ENCODE results near the gene SH3GL2. TPM values are rescaled to one million over a fixed set of nuclear protein-coding genes. Genes with fewer than 3 reads are reported as not detected.

Gene SH3GL2
- total and polyA plus RNA-seq, 10 donors: 0.02 TPM; not detected in 9

DNA sequence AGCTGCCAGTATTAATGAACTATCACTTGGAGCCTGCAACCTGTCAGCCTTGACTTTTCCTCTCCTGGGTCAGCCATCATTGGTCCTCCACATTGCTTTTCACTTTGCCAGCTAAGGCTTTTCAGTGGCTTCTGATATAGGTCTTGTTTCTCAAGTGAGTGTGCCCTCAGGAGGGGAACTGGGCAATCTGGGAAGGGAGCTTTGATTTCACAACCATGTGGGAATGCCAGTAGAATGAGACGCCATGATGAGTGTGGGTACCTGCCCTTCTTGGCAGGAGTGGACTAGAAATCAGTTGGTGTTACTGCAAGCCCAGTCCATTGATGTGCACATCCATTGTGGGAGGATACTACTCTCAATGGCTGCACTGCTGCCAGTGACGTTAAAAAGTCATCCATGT, 54.1 kb downstream of the SH3GL2 start:
- 36 to 84% (median 61%) methylated on average over 2 of the region's 2 CpGs for WGBS, 5 donors
- Histone ChIP-seq H3K27ac (no peak overlapping the region), H3K4me1 (no peaks in the 10 kb centered on the region), H3K36me3 (no peaks in the 10 kb centered on the region), H3K4me3 (no peak overlapping the region), H3K9me3 (peaks cover 0 to 8% (median 0%) of the 10 kb centered on the region in 8 donors), H3K27me3 (replicated peaks in 1 of 7) (no peaks in the 10 kb centered on the region)
- TF ChIP-seq, protein P1, sequence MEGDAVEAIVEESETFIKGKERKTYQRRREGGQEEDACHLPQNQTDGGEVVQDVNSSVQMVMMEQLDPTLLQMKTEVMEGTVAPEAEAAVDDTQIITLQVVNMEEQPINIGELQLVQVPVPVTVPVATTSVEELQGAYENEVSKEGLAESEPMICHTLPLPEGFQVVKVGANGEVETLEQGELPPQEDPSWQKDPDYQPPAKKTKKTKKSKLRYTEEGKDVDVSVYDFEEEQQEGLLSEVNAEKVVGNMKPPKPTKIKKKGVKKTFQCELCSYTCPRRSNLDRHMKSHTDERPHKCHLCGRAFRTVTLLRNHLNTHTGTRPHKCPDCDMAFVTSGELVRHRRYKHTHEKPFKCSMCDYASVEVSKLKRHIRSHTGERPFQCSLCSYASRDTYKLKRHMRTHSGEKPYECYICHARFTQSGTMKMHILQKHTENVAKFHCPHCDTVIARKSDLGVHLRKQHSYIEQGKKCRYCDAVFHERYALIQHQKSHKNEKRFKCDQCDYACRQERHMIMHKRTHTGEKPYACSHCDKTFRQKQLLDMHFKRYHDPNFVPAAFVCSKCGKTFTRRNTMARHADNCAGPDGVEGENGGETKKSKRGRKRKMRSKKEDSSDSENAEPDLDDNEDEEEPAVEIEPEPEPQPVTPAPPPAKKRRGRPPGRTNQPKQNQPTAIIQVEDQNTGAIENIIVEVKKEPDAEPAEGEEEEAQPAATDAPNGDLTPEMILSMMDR (IDR thresholded peaks at IDR 0.05 in 8 of 11, conservative IDR thresholded peaks at IDR 0.05 in 3 of 11): no peak
- TF ChIP-seq POLR2AphosphoS5 (IDR thresholded peaks at IDR 0.05) (no peak), POLR2A (IDR thresholded peaks at IDR 0.05) (no peak)
- DNase-seq: no peak
- intact Hi-C loops (cut with DNase I; ENCODE audit: low total_unique reads): no loop called here

DNA sequence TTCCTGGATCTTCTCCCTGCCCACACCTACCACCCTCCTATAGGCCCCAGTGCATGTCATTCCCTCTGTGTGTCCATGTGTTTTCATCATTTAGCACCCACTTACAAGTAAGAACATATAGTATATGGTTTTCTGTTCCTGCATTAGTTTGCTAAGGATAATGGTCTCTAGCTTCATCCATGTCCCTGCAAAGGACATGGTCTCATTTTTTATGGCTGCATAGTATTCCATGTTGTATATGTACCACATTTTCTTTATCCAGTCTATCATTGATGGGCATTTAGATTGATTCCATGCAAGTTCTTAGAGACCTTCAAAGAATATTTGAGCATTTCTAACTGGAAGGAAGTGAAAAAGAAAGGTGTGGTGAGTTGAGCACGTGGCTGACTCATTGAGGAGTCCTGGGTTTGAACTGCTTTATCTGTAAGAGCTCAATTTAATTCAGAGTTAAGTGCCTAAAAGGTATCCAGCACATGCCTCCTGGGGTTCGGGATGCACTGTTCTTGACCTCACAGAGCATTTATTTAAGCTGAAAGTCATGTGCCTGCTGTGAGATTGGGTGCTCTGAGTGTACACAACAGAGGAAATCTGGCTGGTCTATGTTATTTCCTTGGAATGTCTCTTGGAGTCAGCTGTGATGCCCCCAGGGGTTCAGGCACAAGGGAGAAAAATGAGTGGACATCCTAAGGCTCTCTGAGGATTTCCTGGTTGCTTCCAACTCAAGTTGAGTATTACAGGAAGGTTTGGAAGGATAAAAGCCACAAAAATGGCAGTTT, 56.4 kb downstream of the SH3GL2 start:
- TF ChIP-seq, protein P1 (IDR thresholded peaks at IDR 0.05 in 8 of 11, conservative IDR thresholded peaks at IDR 0.05 in 3 of 11): no peak
- TF ChIP-seq POLR2AphosphoS5 (IDR thresholded peaks at IDR 0.05) (no peak), POLR2A (IDR thresholded peaks at IDR 0.05) (no peak)
- no peak for DNase-seq
- no peak overlapping the region for H3K4me3 ChIP-seq
- 43 to 60% (median 55%) methylated on average over 2 of the region's 2 CpGs for WGBS, 5 donors
- no peaks in the 10 kb centered on the region for H3K4me1 ChIP-seq
- H3K27ac ChIP-seq: no peak overlapping the region
- peaks cover 0 to 8% (median 0%) of the 10 kb centered on the region in 8 donors for H3K9me3 ChIP-seq
- intact Hi-C loops (cut with DNase I; ENCODE audit: low total_unique reads): no loop called here
- no peaks in the 10 kb centered on the region for H3K27me3 ChIP-seq (replicated peaks in 1 of 7)
- H3K36me3 ChIP-seq: no peaks in the 10 kb centered on the region

DNA sequence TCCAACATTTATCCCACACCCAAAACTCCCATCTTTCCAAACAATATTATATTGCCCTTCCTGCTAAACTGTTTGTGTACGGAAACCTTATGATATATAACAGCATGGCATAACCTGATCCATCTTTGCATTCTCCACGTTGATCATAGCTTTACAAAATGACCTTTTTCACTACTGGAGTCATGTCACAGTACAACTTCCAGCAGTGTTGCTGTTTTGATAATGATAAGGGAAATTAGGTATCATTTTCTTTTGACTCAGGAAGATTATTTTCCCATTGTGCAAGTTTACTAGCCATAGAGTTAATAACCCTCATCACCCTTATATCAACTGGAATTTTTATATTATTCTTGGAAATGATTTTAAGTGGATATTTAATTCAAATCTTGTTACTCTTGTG, 57.5 kb downstream of the SH3GL2 start:
- Histone ChIP-seq H3K36me3 (no peaks in the 10 kb centered on the region), H3K4me3 (no peak overlapping the region), H3K4me1 (no peaks in the 10 kb centered on the region), H3K9me3 (peaks cover 0 to 8% (median 0%) of the 10 kb centered on the region in 8 donors), H3K27me3 (replicated peaks in 1 of 7) (no peaks in the 10 kb centered on the region), H3K27ac (no peak overlapping the region)
- WGBS, 5 donors: 41 to 81% (median 65%) methylated on average over 2 of the region's 2 CpGs
- intact Hi-C loops (cut with DNase I; ENCODE audit: low total_unique reads): no loop called here
- DNase-seq: no peak
- TF ChIP-seq POLR2A (IDR thresholded peaks at IDR 0.05): no peak
- no peak for TF ChIP-seq POLR2AphosphoS5 (IDR thresholded peaks at IDR 0.05)
- TF ChIP-seq, protein P1 (IDR thresholded peaks at IDR 0.05 in 8 of 11, conservative IDR thresholded peaks at IDR 0.05 in 3 of 11): no peak

DNA sequence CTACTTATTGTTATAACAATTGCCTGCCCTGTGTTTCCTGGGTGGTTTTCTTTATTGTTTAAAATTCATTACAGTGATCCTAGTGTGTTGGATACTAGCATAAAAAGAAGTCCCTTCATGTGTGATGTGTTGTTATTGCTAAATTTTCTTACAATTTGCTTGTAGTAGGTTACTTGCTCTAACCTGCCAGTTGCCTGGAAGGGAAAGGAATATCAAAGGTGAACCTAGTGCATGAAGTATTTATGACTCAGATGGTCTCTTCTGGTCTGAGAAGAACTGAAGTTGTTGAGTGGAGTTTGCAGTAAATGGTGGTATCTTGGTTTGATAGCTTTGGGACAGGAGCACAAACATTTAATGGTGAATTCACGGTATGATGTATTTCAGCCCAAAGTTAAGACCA, 58.0 kb downstream of the SH3GL2 start:
- H3K36me3 ChIP-seq: no peaks in the 10 kb centered on the region
- DNase-seq: no peak
- intact Hi-C loops (cut with DNase I; ENCODE audit: low total_unique reads): no loop called here
- TF ChIP-seq, protein P1 (IDR thresholded peaks at IDR 0.05 in 8 of 11, conservative IDR thresholded peaks at IDR 0.05 in 3 of 11): no peak
- TF ChIP-seq POLR2AphosphoS5 (IDR thresholded peaks at IDR 0.05): no peak
- no peak for TF ChIP-seq POLR2A (IDR thresholded peaks at IDR 0.05)
- H3K27me3 ChIP-seq (replicated peaks in 1 of 7): no peaks in the 10 kb centered on the region
- H3K4me3 ChIP-seq: no peak overlapping the region
- 84 to 93% (median 88%) methylated on average over 1 of the region's 1 CpG for WGBS, 5 donors
- H3K9me3 ChIP-seq: peaks cover 0 to 8% (median 0%) of the 10 kb centered on the region in 8 donors
- H3K4me1 ChIP-seq: no peaks in the 10 kb centered on the region
- no peak overlapping the region for H3K27ac ChIP-seq
